Mucosa of gallbladder (tissue), 1 donor: ENCODE measurements around the gene CLK3. TPM values are rescaled to one million over a fixed set of nuclear protein-coding genes. Genes with fewer than 3 reads are reported as not detected.
A peak's percentile ranks its signal among the peaks of the same experiment; 100 is the strongest.
"Not testable (repeated sequence)": the region's sequence is repeated elsewhere in the genome, so short reads cannot be mapped to it uniquely, and the experiment has no call there.

ENCODE experiments used
- DNase-seq: peaks from one replicate; pipeline ENCODE4 v3.0.0-alpha.2; 2020; ENCODE audit warnings: low spot score
- total RNA-seq: library from RNA; stranded (reverse); gene quantifications from one replicate; pipeline ENCODE4 v1.2.1, GENCODE V29; 2021
- donor health status: DM: no; HTN: no; CAD: no.

CLK3 gene
- total RNA-seq, 1 donor from 2014 or later = 95.0 TPM

- DNase-seq = peak; percentile 79
Measured at GRCh38 chr15:74620636-74621545, 5.3 kb downstream of the CLK3 start.

DNA sequence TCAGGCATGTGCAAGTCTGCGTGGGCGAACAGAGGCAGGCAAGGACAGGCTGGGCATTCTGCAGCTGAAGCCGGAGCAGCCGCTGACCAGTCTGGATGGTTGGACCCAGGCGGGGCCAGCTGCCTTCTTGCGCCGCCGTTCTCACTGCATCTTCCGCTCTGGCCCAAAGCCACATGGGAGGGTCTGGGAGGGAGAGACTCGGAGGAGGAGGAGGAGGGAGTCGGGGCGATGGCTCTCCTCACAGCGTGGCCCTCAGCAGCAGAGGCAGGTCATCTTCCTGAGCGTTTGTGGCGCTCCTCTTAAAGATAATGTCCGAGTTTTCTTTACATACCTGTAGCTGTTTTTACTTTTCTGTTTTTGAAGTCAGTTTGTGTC lies 5.9 kb downstream of the CLK3 start:
- no peak for DNase-seq

DNA sequence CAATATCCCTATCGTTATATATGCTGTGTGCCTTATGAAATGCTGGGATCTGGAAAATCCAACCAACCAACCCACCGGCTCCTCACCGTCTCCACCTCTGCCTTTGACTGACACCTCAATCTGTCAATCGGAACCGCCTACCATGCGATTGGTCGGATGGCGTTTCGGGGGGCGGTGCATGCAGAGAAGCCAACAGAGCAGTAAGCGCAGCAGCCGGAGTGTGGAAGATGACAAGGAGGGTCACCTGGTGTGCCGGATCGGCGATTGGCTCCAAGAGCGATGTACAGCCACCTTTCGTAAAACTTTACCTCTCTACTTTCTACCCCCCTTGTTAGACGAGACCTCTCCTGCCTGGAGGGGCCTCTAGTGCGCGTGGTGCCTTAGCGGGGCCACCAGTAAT lies 6.3 kb downstream of the CLK3 start:
- DNase-seq = no peak

- DNase-seq = no peak
Measured at GRCh38 chr15:74622758-74623157, 7.1 kb downstream of the CLK3 start.

DNA sequence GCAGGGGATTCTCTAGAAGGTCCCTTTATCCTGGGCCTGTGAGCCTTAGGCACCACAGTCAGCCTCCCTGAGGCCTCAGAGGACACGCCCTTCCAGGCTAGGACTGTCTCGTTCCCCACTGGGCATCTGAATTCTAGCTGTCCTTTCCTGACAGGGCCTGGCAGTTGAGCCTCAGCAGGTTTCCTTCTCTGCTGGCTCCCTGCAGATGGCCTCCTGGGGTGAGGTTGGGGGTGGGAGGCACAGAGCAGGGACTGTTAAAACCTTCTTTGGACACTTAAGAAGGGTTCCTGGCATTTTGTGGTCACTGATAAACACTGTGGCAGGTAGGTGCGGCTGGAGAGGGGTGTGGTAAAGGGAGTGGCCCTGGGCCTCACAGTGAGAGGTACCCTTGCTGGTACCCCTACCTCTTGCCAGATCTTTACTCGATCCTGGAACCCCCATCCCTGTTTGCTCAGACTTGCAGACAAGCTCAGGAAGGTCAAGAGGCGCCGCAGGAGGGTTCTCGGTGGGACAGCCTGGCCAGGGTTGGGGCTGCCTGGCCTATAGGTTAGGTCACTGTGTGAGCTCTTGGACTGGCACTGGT lies 8.5 kb downstream of the CLK3 start:
- no peak for DNase-seq

GRCh38 chr15:74625693-74626092 lies 10.1 kb downstream of the CLK3 start:
- DNase-seq = no peak

- DNase-seq = no peak
Measured at GRCh38 chr15:74626336-74626735, 10.7 kb downstream of the CLK3 start.

GRCh38 chr15:74626752-74627692 lies 11.4 kb downstream of the CLK3 start:
- DNase-seq = no peak

GRCh38 chr15:74627766-74628165 lies 12.1 kb downstream of the CLK3 start:
- DNase-seq = no peak

DNA sequence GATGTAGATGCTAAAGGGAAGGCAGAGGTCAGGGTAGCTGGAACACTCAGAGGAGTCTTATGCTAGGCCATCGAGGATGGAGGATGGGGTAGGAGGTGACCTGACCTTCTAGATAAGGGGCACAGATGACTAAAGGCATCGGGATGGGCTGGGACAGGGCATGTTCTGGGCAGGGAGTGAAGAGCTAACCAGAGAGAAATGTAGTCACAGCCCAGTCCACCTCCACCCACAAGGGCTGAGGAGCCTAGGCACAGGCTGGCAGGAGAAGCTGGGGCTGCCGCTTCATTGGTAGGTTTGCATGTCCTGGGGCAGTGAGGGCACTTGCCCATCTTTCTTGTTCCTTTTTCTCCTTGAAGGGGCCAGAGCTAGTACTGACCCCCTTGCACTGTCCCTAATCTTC lies 12.6 kb downstream of the CLK3 start:
- no peak for DNase-seq

DNA sequence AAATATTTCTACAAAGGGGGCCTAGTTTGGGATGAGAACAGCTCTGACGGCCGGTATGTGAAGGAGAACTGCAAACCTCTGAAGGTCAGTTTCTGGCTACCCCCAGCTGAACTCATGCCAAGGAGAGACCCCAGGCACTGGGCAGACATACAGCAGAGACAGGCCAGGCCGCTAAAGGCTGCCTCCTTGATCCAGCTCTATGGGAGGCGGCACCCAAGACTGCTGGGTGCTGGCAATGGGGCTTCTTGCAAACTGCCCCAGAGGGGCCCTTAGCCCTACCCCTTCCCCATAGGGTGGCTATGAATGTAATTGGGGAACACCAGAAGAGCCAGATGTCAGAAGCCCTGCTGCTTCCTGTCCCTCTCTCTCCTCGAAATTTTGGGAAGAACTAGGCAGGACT lies 13.3 kb downstream of the CLK3 start:
- DNase-seq = no peak

- not testable (repeated sequence) for DNase-seq
Measured at GRCh38 chr15:74629696-74630095, 14.1 kb downstream of the CLK3 start.

- DNase-seq = no peak
Measured at GRCh38 chr15:74630284-74631086, 14.8 kb downstream of the CLK3 start.

GRCh38 chr15:74631087-74631385 lies 15.4 kb downstream of the CLK3 start:
- no peak for DNase-seq

DNA sequence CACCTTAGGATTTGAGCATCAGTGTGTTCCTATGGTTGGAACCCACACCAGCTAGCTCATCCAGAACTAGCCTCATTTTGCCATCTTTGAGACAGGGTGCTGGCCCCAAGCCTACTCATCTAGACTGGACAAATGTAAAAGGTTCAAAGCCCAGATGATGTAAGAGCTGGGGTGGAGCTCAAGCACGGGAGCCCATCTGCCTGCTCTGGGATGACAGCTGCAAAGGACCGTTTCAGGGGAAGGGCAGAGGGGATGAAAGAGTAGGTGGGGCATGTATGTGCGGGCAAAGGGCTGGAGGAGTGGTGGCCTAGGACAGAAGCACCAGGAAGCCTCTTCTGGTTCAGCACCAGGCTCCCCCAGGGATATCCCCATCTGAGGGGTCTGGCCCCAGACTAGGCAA lies 15.8 kb downstream of the CLK3 start:
- no peak for DNase-seq

DNA sequence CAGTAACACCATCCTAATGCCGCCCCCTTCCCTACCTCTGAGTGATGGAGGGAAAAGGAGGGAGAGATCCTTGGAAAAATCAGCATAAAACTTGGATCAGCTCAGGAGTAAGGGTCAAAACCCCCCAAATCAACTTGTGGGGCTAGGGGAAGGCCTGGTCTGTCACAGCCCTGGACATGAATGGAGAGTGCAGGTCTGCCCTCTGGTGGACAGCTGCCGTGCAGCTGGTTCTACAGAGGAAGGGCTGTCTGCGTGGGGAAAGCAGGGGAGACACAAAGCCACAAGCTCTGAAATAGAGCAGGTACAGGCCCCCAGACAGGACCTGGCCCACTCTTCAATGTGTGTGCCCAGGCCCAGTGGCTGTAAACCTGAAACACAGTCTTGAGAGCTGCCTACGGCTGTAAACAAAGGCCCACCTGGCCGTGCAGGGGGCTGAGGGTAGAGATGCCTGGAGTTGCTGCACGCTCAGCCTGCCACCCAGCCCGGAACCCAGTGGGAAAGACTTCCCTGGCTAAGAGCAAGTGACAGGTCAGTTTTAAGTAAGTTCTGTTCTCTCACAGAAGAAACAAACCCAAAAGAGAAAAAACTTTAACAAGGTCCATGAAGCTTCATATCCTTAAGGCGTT lies 16.4 kb downstream of the CLK3 start:
- DNase-seq = peak; percentile 56

- no peak for DNase-seq
Measured at GRCh38 chr15:74632601-74633000, 17.0 kb downstream of the CLK3 start.

DNA sequence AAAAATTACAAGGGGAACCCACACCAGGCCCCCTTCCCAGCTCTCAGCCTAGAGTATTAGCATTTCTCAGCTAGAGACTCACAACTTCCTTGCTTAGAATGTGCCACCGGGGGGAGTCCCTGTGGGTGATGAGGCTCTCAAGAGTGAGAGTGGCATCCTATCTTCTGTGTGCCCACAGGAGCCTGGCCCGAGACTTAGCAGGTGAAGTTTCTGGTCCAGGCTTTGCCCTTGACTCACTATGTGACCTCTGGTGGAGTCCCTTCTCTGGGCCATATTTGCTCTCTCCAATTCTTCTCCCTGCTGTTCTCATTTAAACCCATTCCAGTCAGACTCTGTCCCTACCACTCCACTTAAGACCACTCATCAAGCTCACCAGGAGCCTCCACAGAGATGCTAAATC lies 18.1 kb downstream of the CLK3 start:
- no peak for DNase-seq

DNA sequence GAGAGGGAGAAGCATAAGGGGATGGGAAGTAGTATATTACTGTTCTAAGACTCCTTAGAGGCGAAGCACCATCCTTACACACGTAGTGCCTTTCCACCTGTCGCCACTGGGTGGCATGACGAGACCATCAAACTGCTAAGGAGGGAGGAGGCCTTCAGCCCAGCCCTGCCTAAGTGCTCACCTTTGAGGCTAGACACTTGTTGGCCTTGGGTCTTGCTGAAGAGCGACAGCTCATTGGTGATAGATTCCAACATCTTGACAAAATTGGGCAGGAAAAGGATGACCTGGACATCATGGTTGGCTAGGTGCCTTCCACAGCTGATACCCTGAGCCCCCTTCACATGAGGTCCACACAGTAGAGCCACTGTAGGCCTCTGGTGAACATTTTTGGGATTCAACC lies 19.6 kb downstream of the CLK3 start:
- peak; percentile 58 for DNase-seq

DNA sequence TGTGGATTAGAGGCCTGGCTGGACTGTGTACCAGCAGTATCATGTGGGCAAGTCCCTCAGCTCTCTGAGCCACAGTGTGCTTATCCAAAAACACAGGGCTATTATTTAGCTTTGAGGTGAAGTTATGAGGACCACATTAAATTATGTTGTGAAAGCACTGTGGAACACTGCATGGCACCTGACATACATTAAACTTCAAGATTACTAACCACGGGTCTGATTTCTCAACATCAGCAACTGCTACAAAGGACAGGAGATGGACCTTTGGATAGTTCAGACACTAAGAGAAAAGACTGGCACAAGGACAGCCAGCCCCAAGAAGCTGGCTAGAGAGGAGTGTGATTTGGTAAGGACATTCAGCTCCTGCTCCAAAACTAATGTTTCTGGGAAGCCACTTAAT lies 21.3 kb downstream of the CLK3 start:
- DNase-seq = no peak

DNA sequence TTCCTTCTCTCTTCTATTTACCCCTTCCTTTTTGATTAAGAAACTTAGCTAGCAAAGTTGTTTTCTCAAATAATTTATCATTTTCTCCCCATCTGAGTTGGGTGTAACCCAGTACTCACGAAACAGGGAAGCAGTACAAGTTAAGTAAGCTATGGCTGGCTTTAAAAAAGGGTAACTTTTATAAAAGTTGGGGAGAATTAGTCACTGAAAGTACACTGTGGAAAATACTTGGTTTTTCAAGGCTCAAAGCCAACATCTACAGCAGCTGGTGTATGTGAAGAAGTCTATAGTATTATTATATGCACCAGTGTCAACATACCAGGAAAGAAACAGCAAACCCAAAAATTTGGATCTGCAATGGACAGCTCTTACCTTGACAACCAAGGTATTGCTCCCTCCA lies 25.5 kb downstream of the CLK3 start:
- DNase-seq = no peak
